K562 treated with DMSO at 1 percent for 4 hours (cell line): ENCODE data around the gene TUBD1. TPM values are rescaled to one million over a fixed set of nuclear protein-coding genes. Genes with fewer than 3 reads are reported as not detected.

ENCODE experiments used
- total RNA-seq: library from RNA; unstranded; fragments of 300-600 nt; gene quantifications from 2 replicates; pipeline ENCODE4 v1.2.3, GENCODE V29; 2022; ENCODE audit not compliant: insufficient read depth

TUBD1 gene, protein sequence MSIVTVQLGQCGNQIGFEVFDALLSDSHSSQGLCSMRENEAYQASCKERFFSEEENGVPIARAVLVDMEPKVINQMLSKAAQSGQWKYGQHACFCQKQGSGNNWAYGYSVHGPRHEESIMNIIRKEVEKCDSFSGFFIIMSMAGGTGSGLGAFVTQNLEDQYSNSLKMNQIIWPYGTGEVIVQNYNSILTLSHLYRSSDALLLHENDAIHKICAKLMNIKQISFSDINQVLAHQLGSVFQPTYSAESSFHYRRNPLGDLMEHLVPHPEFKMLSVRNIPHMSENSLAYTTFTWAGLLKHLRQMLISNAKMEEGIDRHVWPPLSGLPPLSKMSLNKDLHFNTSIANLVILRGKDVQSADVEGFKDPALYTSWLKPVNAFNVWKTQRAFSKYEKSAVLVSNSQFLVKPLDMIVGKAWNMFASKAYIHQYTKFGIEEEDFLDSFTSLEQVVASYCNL
- 10.1 and 15.5 TPM in 2 replicates for total RNA-seq

DNA sequence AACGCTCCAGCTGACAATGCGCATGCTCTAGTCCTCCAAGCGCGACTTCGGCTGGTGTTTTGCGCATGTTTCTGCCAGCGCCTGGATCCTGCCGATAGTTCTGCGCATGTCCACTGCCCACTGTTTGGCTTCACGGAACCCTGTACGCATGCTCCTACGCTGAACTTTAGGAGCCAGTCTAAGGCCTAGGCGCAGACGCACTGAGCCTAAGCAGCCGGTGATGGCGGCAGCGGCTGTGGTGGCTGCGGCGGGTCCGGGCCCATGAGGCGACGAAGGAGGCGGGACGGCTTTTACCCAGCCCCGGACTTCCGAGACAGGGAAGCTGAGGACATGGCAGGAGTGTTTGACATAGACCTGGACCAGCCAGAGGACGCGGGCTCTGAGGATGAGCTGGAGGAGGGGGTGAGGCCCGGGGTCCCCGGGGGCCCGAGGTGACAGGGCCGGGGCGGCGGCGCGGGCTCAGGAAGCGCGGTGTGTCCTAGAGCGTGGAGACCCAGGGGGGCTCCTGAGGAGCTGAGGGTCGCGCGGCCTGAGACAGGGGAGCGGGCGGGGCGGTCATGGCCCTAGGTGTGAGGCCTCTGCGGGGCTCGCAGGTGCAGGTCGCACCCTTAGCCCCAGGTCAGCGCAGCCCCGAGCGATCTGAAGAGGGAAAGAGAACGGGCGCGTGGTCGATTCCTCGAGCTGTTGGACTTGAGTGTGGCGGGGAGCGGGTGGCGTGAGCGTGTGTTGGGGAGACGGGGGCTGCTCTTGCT, at the start of gene TUBD1, which contains the start of gene RPS6KB1:
Gene TUBD1, minus strand, starts transcription at position 20 of the 752 bp plus-strand sequence. CDS start 1,941 bp downstream, outside the sequence.
Gene RPS6KB1, plus strand, starts transcription at position 198 of the 752 bp plus-strand sequence. Its CDS starts 64 bp downstream, at position 262.

Other genes starting within 250 kb of the TUBD1 start
- gene PTRH2, start 185.5 kb downstream of the TUBD1 start, total RNA-seq, result 19.3 and 29.6 TPM in 2 replicates
- 49.9 and 54.3 TPM in 2 replicates for gene VMP1, start 185.3 kb downstream of the TUBD1 start, total RNA-seq
- gene RPS6KB1, start 178 bp upstream of the TUBD1 start, total RNA-seq, result 15.5 and 15.8 TPM in 2 replicates
- 12.5 and 17.6 TPM in 2 replicates for gene RNFT1, start 71.8 kb upstream of the TUBD1 start, total RNA-seq
- gene HEATR6, start 186.0 kb upstream of the TUBD1 start, total RNA-seq, result 10.0 and 12.6 TPM in 2 replicates